Endothelial cell of umbilical vein (primary cell): ENCODE measurements around the gene SLC35E3. TPM values are rescaled to one million over a fixed set of nuclear protein-coding genes. Genes with fewer than 3 reads are reported as not detected.

Experiments used
- BruUV-seq: library from RNA; stranded (reverse); fragments of 400-500 nt; replicated peaks from 2 replicates; lab custom pipeline; 2021; lab: Mats Ljungman, UMichigan
- CTCF ChIA-PET: fragments of 300-600, 350-600 bp; sonication (Branson Sonifier 250); formaldehyde crosslinking; loops from one replicate; lab custom pipeline; 2021; ENCODE audit warnings: antibody characterized with exemption, inconsistent platforms; lab: Charles Lee
- POLR2A ChIA-PET: fragments of 300-600, 350-600 bp; sonication (Branson Sonifier 250); formaldehyde crosslinking; loops from one replicate; lab custom pipeline; 2021; ENCODE audit warnings: antibody characterized with exemption, inconsistent platforms; lab: Charles Lee
- DNase-seq: peaks from one replicate; pipeline ENCODE4 v3.0.0-alpha.2; 2011; ENCODE audit warnings: low read depth, low spot score
- FAIRE-seq: peaks from 2 replicates; lab custom pipeline; 2011; peaks lifted over from hg19 to GRCh38; lab: Jason Lieb, UNC
- H2AFZ ChIP-seq: 2 replicates; pipeline ENCODE4 v1.6.0; 2012; ENCODE audit warnings: low read depth, low read length, control low read depth, inconsistent platforms
- H3K27ac ChIP-seq: 2 replicates; pipeline ENCODE4 v1.5.1; 2011; ENCODE audit warnings: low read depth, mild to moderate bottlenecking, control low read depth, low read length, moderate library complexity; ENCODE audit not compliant: insufficient read depth
- H3K27me3 ChIP-seq, 2 experiments: 2 replicates each; pipeline versions ENCODE4 v1.6.0 to v1.6.1; 2011; ENCODE audit warnings: low read length in 2 of 2, mixed read lengths in 1 of 2; ENCODE audit not compliant: control insufficient read depth in 2 of 2, insufficient read depth in 2 of 2
- H3K36me3 ChIP-seq, 2 experiments: 2 replicates in 1 of 2; 3 replicates in 1 of 2; pipeline ENCODE4 v1.5.1; 2011; ENCODE audit warnings: low read length in 2 of 2, mild to moderate bottlenecking in 1 of 2, moderate library complexity in 1 of 2; ENCODE audit not compliant: control insufficient read depth in 2 of 2, insufficient read depth in 2 of 2; ENCODE audit errors: extremely low read depth in 1 of 2
- H3K4me1 ChIP-seq: 3 replicates; pipeline ENCODE4 v1.5.1; 2011; ENCODE audit warnings: mild to moderate bottlenecking, low read length; ENCODE audit not compliant: control insufficient read depth, insufficient read depth; ENCODE audit errors: extremely low read depth
- H3K4me2 ChIP-seq: 2 replicates; pipeline ENCODE4 v1.6.1; 2011; ENCODE audit warnings: low read length, control low read depth, mixed read lengths; ENCODE audit not compliant: insufficient read depth
- H3K4me3 ChIP-seq, 3 experiments: fragments of 200-600 bp in 1 of 3; sonication (generic), shearing (Covaris generic) in 1 of 3; replicated peaks in 1 of 3; 2 replicates each; pipeline ENCODE4 v1.5.1; 2011 to 2016; ENCODE audit warnings: control low read depth in 3 of 3, low read length in 3 of 3, mild to moderate bottlenecking in 2 of 3, inconsistent platforms in 1 of 3, low read depth in 1 of 3, moderate library complexity in 1 of 3; ENCODE audit not compliant: insufficient read depth in 1 of 3
- H3K79me2 ChIP-seq: 2 replicates; pipeline ENCODE4 v1.6.0; 2012; ENCODE audit warnings: low read length, inconsistent platforms; ENCODE audit not compliant: control insufficient read depth, insufficient read depth
- H3K9ac ChIP-seq: replicated peaks from 2 replicates; pipeline ENCODE3; 2011; ENCODE audit warnings: low read length, control low read depth; ENCODE audit not compliant: insufficient read depth; ENCODE audit errors: extremely low read depth
- H3K9me1 ChIP-seq: replicated peaks from 3 replicates; pipeline ENCODE4 v1.6.0; 2011; ENCODE audit warnings: mild to moderate bottlenecking, low read length; ENCODE audit not compliant: control insufficient read depth, insufficient read depth; ENCODE audit errors: extremely low read depth
- H3K9me3 ChIP-seq: replicated peaks from 2 replicates; pipeline ENCODE4 v1.5.1; 2012; ENCODE audit warnings: low read length, inconsistent platforms; ENCODE audit not compliant: control insufficient read depth, insufficient read depth
- H4K20me1 ChIP-seq: replicated peaks from 2 replicates; pipeline ENCODE3; 2011; ENCODE audit warnings: mild to moderate bottlenecking, low read length; ENCODE audit not compliant: control insufficient read depth, insufficient read depth; ENCODE audit errors: extremely low read depth
- CTCF ChIP-seq, 2 donors: IDR thresholded peaks; 1 replicate in 1 of 2; 2 replicates in 1 of 2; pipeline ENCODE4 v1.5.1; 2011; ENCODE audit warnings: low read length in 2 of 2, mild to moderate bottlenecking in 2 of 2, moderate library complexity in 2 of 2, control low read depth in 1 of 2, inconsistent platforms in 1 of 2, low read depth in 1 of 2; ENCODE audit not compliant: insufficient read depth in 1 of 2; ENCODE audit errors: extremely low read depth in 1 of 2
- EZH2 ChIP-seq: IDR thresholded peaks from 2 replicates; pipeline ENCODE4 v1.6.1; 2012; ENCODE audit warnings: borderline replicate concordance, low read depth, mild to moderate bottlenecking, moderate library complexity, low read length, inconsistent platforms; ENCODE audit not compliant: severe bottlenecking
- FOS ChIP-seq: IDR thresholded peaks from 2 replicates; pipeline ENCODE4 v1.6.1; 2011; ENCODE audit warnings: mild to moderate bottlenecking, low read length, moderate library complexity, borderline replicate concordance; ENCODE audit not compliant: insufficient read depth
- GATA2 ChIP-seq: IDR thresholded peaks from 2 replicates; pipeline ENCODE4 v1.7.0; 2011; ENCODE audit warnings: low read depth, mild to moderate bottlenecking, moderate library complexity, mixed read lengths, low read length; ENCODE audit not compliant: insufficient read length, insufficient read depth
- JUN ChIP-seq: IDR thresholded peaks from 2 replicates; pipeline ENCODE4 v1.6.1; 2011; ENCODE audit warnings: borderline replicate concordance, low read depth; ENCODE audit not compliant: insufficient read length, insufficient read depth
- MYC ChIP-seq: IDR thresholded peaks from one replicate; pipeline ENCODE4 v1.6.1; 2011; ENCODE audit warnings: mild to moderate bottlenecking, low read depth, low read length
- POLR2A ChIP-seq: IDR thresholded peaks from 2 replicates; pipeline ENCODE4 v1.6.1; 2012; ENCODE audit warnings: low read depth, mild to moderate bottlenecking, control low read depth, low read length
- POLR2AphosphoS5 ChIP-seq: IDR thresholded peaks from 2 replicates; pipeline ENCODE4 v1.6.1; 2012; ENCODE audit warnings: low read depth, mild to moderate bottlenecking, control low read depth, low read length, moderate library complexity; ENCODE audit not compliant: insufficient read depth
- dilution Hi-C: fragments of 300-500 bp; cut with MboI; formaldehyde crosslinking; loops from one replicate; pipeline ENCODE4 v1.15.0; 2019; ENCODE audit warnings: low sequenced_read_pairs; ENCODE audit not compliant: extremely low pct_ligation_motif_present
- intact Hi-C: fragments of 100-400 bp; cut with micrococcal nuclease; formaldehyde crosslinking; loops from one replicate; pipeline ENCODE4 v1.10.0; 2022
- polyA plus RNA-seq, 4 experiments: library from polyadenylated mRNA; depleted of rRNA in 3 of 4; stranded (reverse) in 3 of 4; unstranded in 1 of 4; fragments of >200 nt; gene quantifications; 2 replicates each; pipeline versions ENCODE4 v1.2.1 to v1.2.3, GENCODE V29; 2011 to 2012; ENCODE audit warnings: missing spikeins in 1 of 4
- total RNA-seq: library from RNA; stranded (reverse); gene quantifications from 2 replicates; pipeline ENCODE4 v1.2.3, GENCODE V29; 2021
- TF ChIP-seq, protein P1 (sequence below): IDR thresholded peaks from 2 replicates; pipeline ENCODE4 v1.6.1; 2011; ENCODE audit not compliant: insufficient read depth, insufficient read length

The SLC35E3 gene
- total and polyA plus RNA-seq, 2 donors (not counting 3 experiments of a cell fraction or from before 2014, with no cell fraction given) = 8.1 to 13.8 TPM

DNA sequence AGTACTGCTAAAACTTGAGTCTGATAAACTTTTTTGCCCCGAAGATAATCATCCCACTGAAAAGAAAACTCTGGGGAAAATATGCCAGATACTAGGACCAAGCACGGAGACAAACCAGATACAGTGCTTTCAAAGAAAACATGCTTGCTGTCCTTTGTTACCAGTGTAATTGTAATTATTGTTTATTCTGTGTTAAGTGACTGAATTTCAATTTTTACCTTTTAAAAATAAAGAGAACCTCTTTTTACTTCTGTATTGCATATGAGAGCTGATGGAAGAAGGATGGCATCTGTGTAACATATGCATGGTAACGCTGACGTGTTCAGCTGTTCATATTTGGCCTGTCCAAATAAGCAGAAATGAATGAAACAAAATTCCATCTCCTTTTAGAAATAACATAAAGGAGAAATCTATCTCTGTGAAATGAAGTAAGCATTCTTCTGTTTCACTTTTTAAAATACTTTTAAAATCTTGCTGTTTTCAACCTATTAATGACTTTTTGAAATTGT is 22.5 kb downstream of the SLC35E3 start:
- H3K27ac ChIP-seq = no peak overlapping the region
- dilution Hi-C loops = no loop called here
- POLR2A ChIA-PET = no interaction called here
- H2AFZ ChIP-seq = no peak overlapping the region
- no peaks in the 10 kb centered on the region for H3K27me3 ChIP-seq
- no peak overlapping the region for H3K4me3 ChIP-seq
- intact Hi-C loops = no loop called here
- FAIRE-seq = no peak
- no peak for DNase-seq
- H4K20me1 ChIP-seq = no peaks in the 10 kb centered on the region
- peaks cover 8% of the 10 kb centered on the region for H3K4me1 ChIP-seq
- H3K9me3 ChIP-seq = no peaks in the 10 kb centered on the region
- no peaks in the 10 kb centered on the region for H3K36me3 ChIP-seq
- CTCF ChIA-PET = no interaction called here
- no TSS peak for BruUV-seq
- no peak for TF ChIP-seq FOS
- TF ChIP-seq POLR2A = no peak
- no peak for TF ChIP-seq CTCF (IDR thresholded peaks at IDR 0.05; ENCODE audit: extremely low read depth in 1 of 2, insufficient read depth in 1 of 2, low read depth in 1 of 2, low read length in 2 of 2)
- H3K79me2 ChIP-seq = no peaks in the 10 kb centered on the region
- H3K9me1 ChIP-seq = no peaks in the 10 kb centered on the region
- H3K9ac ChIP-seq = no peak overlapping the region
- no peak overlapping the region for H3K4me2 ChIP-seq

DNA sequence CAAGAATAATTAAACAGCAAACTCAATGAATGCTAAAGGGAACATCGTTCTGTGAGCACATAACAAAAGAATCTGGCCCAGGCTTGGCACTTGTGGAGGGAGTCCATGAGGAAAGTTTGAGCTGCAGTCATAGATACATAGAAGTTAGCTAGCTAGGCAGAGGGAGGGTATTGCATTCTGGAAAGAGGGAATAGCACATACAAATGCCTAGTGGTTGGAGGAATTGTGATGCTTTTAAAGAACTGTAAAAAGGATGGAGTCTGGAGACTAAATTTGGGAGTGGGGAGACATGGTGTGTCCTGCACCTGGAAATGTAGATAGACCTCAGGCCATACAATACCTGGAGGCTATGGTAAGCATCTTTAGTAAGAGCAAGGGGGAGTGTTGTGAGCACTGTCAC is 24.0 kb downstream of the SLC35E3 start:
- Histone ChIP-seq H3K9me3 (no peaks in the 10 kb centered on the region), H3K9ac (no peak overlapping the region), H2AFZ (no peak overlapping the region), H4K20me1 (no peaks in the 10 kb centered on the region), H3K79me2 (no peaks in the 10 kb centered on the region), H3K9me1 (no peaks in the 10 kb centered on the region), H3K36me3 (no peaks in the 10 kb centered on the region), H3K4me2 (no peak overlapping the region), H3K27me3 (no peaks in the 10 kb centered on the region), H3K4me3 (no peak overlapping the region), H3K4me1 (peaks cover 8% of the 10 kb centered on the region), H3K27ac (no peak overlapping the region)
- intact Hi-C loops = no loop called here
- no peak for FAIRE-seq
- CTCF ChIA-PET = interaction anchor here (0.9 kb wide), 1 partner anchor 11 kb away, joined by 4 read pairs; no protein-coding TSS in a partner anchor
- POLR2A ChIA-PET = no interaction called here
- DNase-seq = no peak
- dilution Hi-C loops = no loop called here
- TF ChIP-seq EZH2 (no peak), POLR2A (no peak), FOS (no peak), POLR2AphosphoS5 (no peak), JUN (no peak), GATA2 (no peak), MYC (no peak), CTCF (IDR thresholded peaks at IDR 0.05; ENCODE audit: extremely low read depth in 1 of 2, insufficient read depth in 1 of 2, low read depth in 1 of 2, low read length in 2 of 2) (no peak)
- TF ChIP-seq, protein P1, sequence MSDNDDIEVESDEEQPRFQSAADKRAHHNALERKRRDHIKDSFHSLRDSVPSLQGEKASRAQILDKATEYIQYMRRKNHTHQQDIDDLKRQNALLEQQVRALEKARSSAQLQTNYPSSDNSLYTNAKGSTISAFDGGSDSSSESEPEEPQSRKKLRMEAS = no peak
- BruUV-seq = no TSS peak
